ENCODE measurements around the gene COL23A1.

COL23A1 gene

GRCh38 chr5:178524093-178524882 is 65.9 kb downstream of the COL23A1 start:
- no peak for TF ChIP-seq GATA3 (IDR thresholded peaks at IDR 0.05; ENCODE audit: low read depth, low read length)
- TF ChIP-seq GATA2 (IDR thresholded peaks at IDR 0.05; ENCODE audit: low read depth, low read length) = no peak

GRCh38 chr5:178522361-178522760 is 67.8 kb downstream of the COL23A1 start:
- TF ChIP-seq GATA2 (IDR thresholded peaks at IDR 0.05; ENCODE audit: low read depth, low read length) (no peak), GATA3 (IDR thresholded peaks at IDR 0.05; ENCODE audit: low read depth, low read length) (no peak)

GRCh38 chr5:178520851-178521250 is 69.3 kb downstream of the COL23A1 start:
- TF ChIP-seq GATA3 (IDR thresholded peaks at IDR 0.05; ENCODE audit: low read depth, low read length) (no peak), GATA2 (IDR thresholded peaks at IDR 0.05; ENCODE audit: low read depth, low read length) (no peak)

GRCh38 chr5:178519804-178520203 is 70.4 kb downstream of the COL23A1 start:
- TF ChIP-seq GATA2 (IDR thresholded peaks at IDR 0.05; ENCODE audit: low read depth, low read length) (no peak), GATA3 (IDR thresholded peaks at IDR 0.05; ENCODE audit: low read depth, low read length) (no peak)

GRCh38 chr5:178519155-178519554 is 71.0 kb downstream of the COL23A1 start:
- TF ChIP-seq GATA3 (IDR thresholded peaks at IDR 0.05; ENCODE audit: low read depth, low read length) (no peak), GATA2 (IDR thresholded peaks at IDR 0.05; ENCODE audit: low read depth, low read length) (no peak)

- TF ChIP-seq GATA2 (IDR thresholded peaks at IDR 0.05; ENCODE audit: low read depth, low read length) (no peak), GATA3 (IDR thresholded peaks at IDR 0.05; ENCODE audit: low read depth, low read length) (no peak)
These were observed 73.5 kb downstream of the COL23A1 start for GRCh38 chr5:178516504-178517235.

GRCh38 chr5:178515776-178516503 is 74.3 kb downstream of the COL23A1 start:
- TF ChIP-seq GATA3 (IDR thresholded peaks at IDR 0.05; ENCODE audit: low read depth, low read length) (no peak), GATA2 (IDR thresholded peaks at IDR 0.05; ENCODE audit: low read depth, low read length) (no peak)

GRCh38 chr5:178514851-178515418 is 75.3 kb downstream of the COL23A1 start:
- TF ChIP-seq GATA3 (IDR thresholded peaks at IDR 0.05; ENCODE audit: low read depth, low read length) (no peak), GATA2 (IDR thresholded peaks at IDR 0.05; ENCODE audit: low read depth, low read length) (no peak)

- TF ChIP-seq GATA2 (IDR thresholded peaks at IDR 0.05; ENCODE audit: low read depth, low read length) (no peak), GATA3 (IDR thresholded peaks at IDR 0.05; ENCODE audit: low read depth, low read length) (no peak)
These were observed 79.0 kb downstream of the COL23A1 start for GRCh38 chr5:178511172-178511571.

- TF ChIP-seq GATA3 (IDR thresholded peaks at IDR 0.05; ENCODE audit: low read depth, low read length) (no peak), GATA2 (IDR thresholded peaks at IDR 0.05; ENCODE audit: low read depth, low read length) (no peak)
These were observed 80.6 kb downstream of the COL23A1 start for GRCh38 chr5:178509491-178510057.

GRCh38 chr5:178507151-178507932 is 82.9 kb downstream of the COL23A1 start:
- no peak for TF ChIP-seq GATA2 (IDR thresholded peaks at IDR 0.05; ENCODE audit: low read depth, low read length)
- TF ChIP-seq GATA3 (IDR thresholded peaks at IDR 0.05; ENCODE audit: low read depth, low read length) = no peak

- no peak for TF ChIP-seq GATA3 (IDR thresholded peaks at IDR 0.05; ENCODE audit: low read depth, low read length)
These were observed 84.4 kb downstream of the COL23A1 start for GRCh38 chr5:178505639-178506407.

Data from SH-SY5Y (cell line).